GM06990 (cell line): Measurements from ENCODE around the gene GAS7.

ENCODE experiments used
- DNase-seq: peaks from one replicate; pipeline ENCODE4 v3.0.0-alpha.2; 2011; ENCODE audit not compliant: insufficient read length; ENCODE audit errors: extremely low read depth
- H3K27me3 ChIP-seq: replicated peaks from 2 replicates; pipeline ENCODE4 v1.6.0; 2011; ENCODE audit warnings: low read length; ENCODE audit not compliant: control insufficient read depth, insufficient read depth
- H3K36me3 ChIP-seq: 2 replicates; pipeline ENCODE4 v1.5.1; 2011; ENCODE audit warnings: low read length; ENCODE audit not compliant: control insufficient read depth, insufficient read depth
- H3K4me3 ChIP-seq: replicated peaks from 2 replicates; pipeline ENCODE4 v1.5.1; 2011; ENCODE audit warnings: low read depth, mild to moderate bottlenecking, control low read depth, low read length
- TF ChIP-seq, protein P1 (sequence below): IDR thresholded peaks from 2 replicates; pipeline ENCODE4 v1.5.1; 2011; ENCODE audit warnings: low read length, control low read depth, mild to moderate bottlenecking, inconsistent platforms; ENCODE audit not compliant: insufficient read depth, poor library complexity, severe bottlenecking

The GAS7 gene

DNA sequence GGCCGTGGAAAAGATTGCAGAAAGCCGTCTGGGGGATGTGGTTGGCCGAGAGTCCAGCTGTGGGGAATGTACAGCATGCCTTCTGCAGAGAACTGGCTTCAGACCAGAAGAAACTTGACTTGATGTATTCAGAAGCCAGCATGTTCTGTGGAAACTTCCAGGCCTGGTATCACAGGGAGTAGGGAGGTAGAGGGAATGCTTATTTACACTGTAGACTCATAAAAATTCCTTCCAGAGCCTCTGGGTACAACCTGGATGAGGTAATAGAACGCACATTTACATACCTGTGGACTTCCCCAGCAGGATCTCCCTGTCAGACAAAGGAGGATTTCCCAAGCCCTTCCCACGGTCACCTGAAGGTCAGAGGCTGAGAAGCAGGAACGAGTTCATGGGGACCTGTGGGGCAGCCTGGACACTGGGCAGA, 11.8 kb upstream of the GAS7 start:
- no peaks in the 10 kb centered on the region for H3K27me3 ChIP-seq
- no peaks in the 10 kb centered on the region for H3K36me3 ChIP-seq
- no peak for DNase-seq

DNA sequence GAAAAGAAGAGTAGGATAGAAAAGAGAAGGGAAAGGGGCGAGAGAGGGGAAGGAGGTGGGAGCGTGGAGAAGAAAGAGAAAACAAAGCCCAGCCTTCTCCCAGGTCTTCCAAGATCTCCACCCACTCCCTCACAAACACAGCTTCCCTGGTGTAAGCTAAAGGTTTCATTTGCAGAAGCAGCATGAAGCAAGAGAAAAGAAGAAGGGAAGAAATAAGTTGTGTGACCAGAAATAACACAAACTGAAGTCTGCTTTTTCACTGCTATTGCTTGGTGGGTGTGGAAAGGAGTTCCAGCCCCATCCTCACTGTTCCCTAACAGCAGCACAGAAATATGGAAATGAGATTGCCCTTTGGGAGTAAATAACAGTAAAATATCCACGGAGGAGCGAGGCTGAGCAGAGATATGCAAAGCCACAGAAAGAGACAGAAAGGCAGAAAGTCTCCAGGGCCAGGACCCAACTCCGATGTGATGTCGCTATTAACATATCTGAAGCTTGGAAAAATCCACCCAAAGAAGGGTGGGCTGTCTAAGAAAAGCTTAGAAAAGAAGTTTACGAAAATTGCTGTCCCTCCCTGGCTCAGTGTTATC, 10.3 kb upstream of the GAS7 start:
- TF ChIP-seq, protein P1, sequence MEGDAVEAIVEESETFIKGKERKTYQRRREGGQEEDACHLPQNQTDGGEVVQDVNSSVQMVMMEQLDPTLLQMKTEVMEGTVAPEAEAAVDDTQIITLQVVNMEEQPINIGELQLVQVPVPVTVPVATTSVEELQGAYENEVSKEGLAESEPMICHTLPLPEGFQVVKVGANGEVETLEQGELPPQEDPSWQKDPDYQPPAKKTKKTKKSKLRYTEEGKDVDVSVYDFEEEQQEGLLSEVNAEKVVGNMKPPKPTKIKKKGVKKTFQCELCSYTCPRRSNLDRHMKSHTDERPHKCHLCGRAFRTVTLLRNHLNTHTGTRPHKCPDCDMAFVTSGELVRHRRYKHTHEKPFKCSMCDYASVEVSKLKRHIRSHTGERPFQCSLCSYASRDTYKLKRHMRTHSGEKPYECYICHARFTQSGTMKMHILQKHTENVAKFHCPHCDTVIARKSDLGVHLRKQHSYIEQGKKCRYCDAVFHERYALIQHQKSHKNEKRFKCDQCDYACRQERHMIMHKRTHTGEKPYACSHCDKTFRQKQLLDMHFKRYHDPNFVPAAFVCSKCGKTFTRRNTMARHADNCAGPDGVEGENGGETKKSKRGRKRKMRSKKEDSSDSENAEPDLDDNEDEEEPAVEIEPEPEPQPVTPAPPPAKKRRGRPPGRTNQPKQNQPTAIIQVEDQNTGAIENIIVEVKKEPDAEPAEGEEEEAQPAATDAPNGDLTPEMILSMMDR: no peak
- no peak for DNase-seq
- H3K36me3 ChIP-seq: no peaks in the 10 kb centered on the region
- no peak overlapping the region for H3K4me3 ChIP-seq
- no peaks in the 10 kb centered on the region for H3K27me3 ChIP-seq

More for the DNA sequence above, 11.8 kb upstream of the GAS7 start:
- H3K4me3 ChIP-seq: no peak overlapping the region
- TF ChIP-seq, protein P1: no peak

DNA sequence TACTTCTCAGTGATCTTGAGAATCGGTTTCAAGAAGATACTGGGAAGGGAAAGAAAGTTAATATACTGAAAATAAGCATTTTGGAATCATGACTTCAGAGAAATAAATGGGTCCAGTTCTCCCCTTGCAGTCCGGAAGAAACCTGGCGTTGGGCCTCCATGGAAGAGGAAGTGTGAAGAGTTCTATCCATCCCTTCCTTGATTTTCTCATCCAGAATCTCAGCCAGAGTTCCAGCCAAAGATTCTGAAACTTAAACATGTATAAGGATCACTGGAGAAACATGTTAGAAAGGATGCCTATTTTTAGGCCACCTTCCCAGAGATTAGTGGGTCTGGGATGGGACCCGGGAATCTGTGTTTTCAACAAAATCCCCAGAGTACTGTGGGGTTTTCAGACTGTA, 8.7 kb upstream of the GAS7 start:
- no peak overlapping the region for H3K4me3 ChIP-seq
- TF ChIP-seq, protein P1: no peak
- no peaks in the 10 kb centered on the region for H3K27me3 ChIP-seq
- no peaks in the 10 kb centered on the region for H3K36me3 ChIP-seq
- no peak for DNase-seq

DNA sequence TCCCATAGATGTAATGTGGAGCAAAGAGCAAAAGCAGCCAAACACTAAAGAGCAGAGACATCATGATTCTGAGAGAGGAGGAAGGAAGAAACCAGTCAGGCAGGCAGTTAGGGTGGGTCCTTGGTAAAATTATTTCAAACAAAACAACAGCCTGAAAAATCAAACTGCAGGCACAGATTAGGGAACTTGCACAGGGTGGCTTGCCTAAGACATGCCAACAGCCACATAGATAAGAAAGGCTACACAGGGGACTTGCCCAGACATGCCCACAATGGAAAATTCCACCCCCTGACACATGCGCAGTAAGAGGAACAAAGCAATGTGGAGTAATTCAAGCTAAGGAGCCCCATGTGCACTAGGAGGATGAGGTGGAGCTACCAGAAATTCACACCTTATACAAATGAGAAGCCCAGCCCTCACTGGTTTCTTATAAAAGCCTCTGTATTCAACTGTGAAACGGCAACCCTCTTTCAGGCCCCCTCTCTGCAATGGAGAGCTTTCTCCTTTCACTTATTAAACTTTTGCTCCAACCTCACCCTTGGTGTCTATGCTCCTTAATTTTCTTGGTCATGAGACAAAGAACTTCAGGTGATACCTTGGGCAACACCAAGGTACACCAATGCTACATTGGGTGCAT, 7.3 kb upstream of the GAS7 start:
- H3K36me3 ChIP-seq: no peaks in the 10 kb centered on the region
- H3K27me3 ChIP-seq: no peaks in the 10 kb centered on the region
- DNase-seq: no peak
- TF ChIP-seq, protein P1: no peak
- no peak overlapping the region for H3K4me3 ChIP-seq

DNA sequence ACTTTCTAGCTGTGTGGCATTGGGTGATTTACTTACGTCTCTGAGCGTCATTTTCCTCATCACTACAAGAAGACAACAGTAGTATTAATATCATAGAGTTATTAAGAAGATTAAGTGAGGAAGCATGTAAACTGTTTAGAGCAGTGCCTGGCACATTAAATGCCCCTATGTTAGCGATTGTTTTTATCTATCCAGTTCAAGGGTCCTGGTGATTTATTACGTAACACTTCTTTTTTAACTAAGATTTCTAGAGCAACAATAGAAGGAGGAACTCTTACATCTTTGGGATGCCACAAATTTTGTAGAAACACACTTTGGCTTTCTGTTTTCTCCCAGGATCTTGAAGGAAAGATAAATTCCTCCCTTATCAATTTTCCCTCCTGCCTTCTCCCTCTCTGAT, 3.3 kb upstream of the GAS7 start:
- no peaks in the 10 kb centered on the region for H3K36me3 ChIP-seq
- H3K27me3 ChIP-seq: no peaks in the 10 kb centered on the region; the same call in 1 of the 2 replicates
- DNase-seq: no peak
- TF ChIP-seq, protein P1: no peak
- no peak overlapping the region for H3K4me3 ChIP-seq
